ENCODE measurements around the gene XRN1.

DNA sequence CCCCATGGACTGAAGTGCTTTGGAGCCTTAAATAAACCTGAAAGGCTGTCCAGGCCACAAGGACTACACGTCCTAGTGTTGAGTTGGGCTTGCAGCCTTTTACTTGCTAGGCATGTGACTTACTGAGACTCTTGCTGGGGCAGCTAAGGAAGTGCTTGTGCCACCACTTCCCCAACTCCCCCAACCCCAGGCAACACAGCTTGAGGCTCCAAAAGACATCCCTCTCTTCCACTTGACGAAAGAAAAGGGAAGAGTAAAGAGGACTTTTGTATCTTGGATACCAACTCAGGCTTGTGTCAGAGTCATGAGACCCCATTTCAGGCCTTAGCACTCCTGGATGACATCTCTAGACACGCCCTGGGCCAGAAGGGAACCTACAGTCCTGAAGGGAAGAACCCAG, 109.8 kb downstream of the XRN1 start:
- TF ChIP-seq, protein P1, sequence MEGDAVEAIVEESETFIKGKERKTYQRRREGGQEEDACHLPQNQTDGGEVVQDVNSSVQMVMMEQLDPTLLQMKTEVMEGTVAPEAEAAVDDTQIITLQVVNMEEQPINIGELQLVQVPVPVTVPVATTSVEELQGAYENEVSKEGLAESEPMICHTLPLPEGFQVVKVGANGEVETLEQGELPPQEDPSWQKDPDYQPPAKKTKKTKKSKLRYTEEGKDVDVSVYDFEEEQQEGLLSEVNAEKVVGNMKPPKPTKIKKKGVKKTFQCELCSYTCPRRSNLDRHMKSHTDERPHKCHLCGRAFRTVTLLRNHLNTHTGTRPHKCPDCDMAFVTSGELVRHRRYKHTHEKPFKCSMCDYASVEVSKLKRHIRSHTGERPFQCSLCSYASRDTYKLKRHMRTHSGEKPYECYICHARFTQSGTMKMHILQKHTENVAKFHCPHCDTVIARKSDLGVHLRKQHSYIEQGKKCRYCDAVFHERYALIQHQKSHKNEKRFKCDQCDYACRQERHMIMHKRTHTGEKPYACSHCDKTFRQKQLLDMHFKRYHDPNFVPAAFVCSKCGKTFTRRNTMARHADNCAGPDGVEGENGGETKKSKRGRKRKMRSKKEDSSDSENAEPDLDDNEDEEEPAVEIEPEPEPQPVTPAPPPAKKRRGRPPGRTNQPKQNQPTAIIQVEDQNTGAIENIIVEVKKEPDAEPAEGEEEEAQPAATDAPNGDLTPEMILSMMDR (IDR thresholded peaks at IDR 0.05) = no peak
- no peak for TF ChIP-seq POLR2A (IDR thresholded peaks at IDR 0.05)
